ENCODE measurements around the gene SPATA33.

The SPATA33 gene

DNA sequence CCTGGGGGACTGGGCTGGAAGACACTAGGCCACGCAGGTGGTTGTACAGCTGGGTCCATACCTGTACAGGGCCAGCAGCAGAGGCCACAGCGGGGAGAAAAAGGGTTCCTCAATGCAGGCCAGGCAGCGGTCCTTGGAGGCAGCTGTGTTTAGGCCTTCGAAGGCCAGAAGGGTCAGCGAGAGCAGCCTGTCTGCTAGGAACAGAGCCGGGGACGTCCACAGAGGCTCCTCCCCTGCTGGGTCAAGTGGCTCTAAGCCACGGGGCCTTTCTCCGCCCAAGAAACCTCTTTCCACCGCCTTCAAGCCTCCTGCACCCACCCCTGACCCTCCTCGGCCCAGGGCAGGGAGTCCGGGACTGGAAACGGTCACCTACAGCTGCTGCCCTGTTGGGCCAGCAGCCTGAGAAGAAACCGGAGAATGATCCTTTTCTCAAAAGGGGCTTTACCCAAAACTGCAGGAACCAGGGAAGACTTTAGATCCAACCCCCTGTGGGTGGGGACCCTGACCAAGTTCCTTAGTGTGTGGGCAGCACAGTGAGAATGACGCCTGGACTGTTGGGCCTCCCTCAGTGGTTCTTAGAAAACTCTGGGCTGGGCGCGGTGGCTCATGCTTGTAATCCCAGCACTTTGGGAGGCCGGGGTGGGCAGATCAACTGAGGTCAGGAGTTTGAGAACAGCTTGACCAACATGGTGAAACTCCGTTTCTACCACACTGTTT is 52.2 kb downstream of the SPATA33 start:
- no peak for DNase-seq (ENCODE audit: low spot score)

GRCh38 chr16:89710709-89711564 is 53.3 kb downstream of the SPATA33 start:
- no peak for DNase-seq (ENCODE audit: low spot score)

DNA sequence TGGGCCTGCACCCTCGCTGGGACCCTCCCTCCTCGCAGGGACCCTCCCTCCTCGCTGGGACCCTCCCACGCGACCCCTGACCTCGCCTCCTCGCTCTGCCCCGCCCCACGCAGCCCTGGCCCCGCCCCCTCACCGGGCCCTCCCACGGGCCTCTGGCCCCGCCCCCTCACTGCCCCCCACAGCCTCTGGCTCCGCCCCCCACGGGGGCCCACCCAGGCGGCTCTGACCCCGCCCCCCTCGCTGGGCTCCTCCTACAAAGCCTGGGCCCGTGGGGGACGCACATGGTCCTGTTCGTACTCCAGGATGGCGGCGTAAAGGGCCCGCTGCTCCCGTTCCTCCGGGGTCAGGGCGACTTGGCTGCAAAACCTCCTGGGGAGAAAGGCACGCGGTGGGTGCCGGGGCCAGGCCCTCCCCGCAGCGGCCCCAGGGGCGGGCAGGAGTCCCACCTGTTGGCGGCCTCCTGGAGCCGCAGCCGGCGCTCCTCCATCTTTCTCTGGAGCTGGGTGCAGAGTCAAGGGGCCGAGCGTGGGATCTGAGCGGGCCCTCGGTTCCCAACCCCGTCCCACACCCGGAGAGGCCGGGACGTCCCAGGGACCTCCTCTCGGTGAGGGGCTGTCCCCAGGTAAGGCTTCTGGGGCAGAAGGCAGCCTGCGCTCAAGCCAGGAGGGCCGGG is 54.1 kb downstream of the SPATA33 start:
- peak; percentile 95 for DNase-seq (ENCODE audit: low spot score)

GRCh38 chr16:89712274-89712781 is 54.7 kb downstream of the SPATA33 start:
- DNase-seq (ENCODE audit: low spot score): no peak

DNA sequence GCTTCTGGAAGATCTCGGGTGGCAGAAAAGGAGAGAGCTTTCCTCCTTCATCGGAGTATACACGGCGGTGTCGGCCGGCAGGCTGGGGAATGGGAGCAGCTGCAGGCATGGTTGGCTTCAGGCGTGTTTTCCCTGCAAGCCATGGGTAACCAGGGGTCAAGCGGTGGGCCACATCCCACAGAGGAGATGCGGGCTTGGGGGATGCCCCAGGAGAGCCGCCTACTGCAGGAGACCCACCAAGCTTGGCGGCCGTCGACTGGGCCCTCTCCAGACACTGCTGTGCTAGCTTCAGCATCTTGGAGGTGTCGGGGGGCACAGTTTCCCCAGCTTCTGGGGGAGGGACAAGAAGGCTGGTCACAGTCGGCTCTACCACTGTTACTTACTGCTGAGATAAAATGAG is 58.9 kb downstream of the SPATA33 start:
- no peak for DNase-seq (ENCODE audit: low spot score)

- no peak for DNase-seq (ENCODE audit: low spot score)
Measured at GRCh38 chr16:89716916-89717687, 59.5 kb downstream of the SPATA33 start.

DNA sequence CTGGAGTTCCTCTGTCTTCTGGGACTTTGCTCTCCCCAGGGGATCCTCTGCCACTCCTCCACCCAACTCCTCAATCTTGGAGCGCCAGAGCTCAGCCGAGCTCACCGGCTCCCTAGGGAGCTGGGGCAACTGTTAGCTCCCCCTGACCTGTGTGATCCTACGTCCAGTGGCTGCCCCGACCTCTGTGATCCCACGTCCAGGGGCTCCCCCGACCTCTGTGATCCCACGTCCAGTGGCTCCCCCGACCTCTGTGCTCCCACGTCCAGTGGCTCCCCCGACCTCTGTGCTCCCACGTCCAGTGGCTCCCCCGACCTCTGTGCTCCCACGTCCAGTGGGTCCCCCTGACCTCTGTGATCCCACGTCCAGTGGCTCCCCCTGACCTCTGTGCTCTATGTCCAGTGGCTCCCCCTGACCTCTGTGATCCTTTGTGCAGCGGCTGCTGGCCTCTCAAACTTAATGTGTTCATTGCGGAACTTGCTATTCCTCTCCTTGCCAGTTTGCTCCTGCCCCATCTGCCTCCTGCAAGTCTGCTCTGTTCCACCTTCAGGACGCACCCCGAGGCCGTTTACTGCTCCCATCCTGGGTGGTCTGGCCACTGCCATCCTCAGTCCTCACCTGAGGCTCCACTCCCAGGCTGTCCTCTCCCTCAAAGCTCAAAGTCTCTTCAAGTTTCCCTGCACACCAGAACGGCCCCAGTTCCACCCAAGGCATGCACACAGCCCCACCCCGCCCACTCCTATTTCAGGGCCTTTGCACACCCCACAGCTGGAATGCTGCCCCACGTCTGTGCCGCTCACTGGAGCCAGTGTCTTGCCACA is 60.3 kb downstream of the SPATA33 start:
- DNase-seq (ENCODE audit: low spot score): no peak
